ENCODE measurements around the gene EYS. TPM values are rescaled to one million over a fixed set of nuclear protein-coding genes. Genes with fewer than 3 reads are reported as not detected.

The EYS gene
- total RNA-seq, 6 experiments from 2014 or later = 0.18 TPM; not detected in 5

- TF ChIP-seq, protein P1, sequence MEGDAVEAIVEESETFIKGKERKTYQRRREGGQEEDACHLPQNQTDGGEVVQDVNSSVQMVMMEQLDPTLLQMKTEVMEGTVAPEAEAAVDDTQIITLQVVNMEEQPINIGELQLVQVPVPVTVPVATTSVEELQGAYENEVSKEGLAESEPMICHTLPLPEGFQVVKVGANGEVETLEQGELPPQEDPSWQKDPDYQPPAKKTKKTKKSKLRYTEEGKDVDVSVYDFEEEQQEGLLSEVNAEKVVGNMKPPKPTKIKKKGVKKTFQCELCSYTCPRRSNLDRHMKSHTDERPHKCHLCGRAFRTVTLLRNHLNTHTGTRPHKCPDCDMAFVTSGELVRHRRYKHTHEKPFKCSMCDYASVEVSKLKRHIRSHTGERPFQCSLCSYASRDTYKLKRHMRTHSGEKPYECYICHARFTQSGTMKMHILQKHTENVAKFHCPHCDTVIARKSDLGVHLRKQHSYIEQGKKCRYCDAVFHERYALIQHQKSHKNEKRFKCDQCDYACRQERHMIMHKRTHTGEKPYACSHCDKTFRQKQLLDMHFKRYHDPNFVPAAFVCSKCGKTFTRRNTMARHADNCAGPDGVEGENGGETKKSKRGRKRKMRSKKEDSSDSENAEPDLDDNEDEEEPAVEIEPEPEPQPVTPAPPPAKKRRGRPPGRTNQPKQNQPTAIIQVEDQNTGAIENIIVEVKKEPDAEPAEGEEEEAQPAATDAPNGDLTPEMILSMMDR (IDR thresholded peaks at IDR 0.05) = no peak
- no peaks in the 10 kb centered on the region for H3K4me1 Mint-ChIP-seq (ENCODE audit: low read depth)
Observed at GRCh38 chr6:64904616-64905015, 802.4 kb downstream of the EYS start.

GRCh38 chr6:64902596-64902995 is 804.4 kb downstream of the EYS start:
- no peaks in the 10 kb centered on the region for H3K4me1 Mint-ChIP-seq (ENCODE audit: low read depth)
- H3K36me3 Mint-ChIP-seq (ENCODE audit: low read depth) = no peaks in the 10 kb centered on the region
- peaks cover 19% of the 10 kb centered on the region for H3K9me3 Mint-ChIP-seq
- DNase-seq = no peak
- no peaks in the 10 kb centered on the region; the same call in 1 of the 2 replicates for H3K27me3 Mint-ChIP-seq (ENCODE audit: insufficient read depth)
- TF ChIP-seq, protein P1 (IDR thresholded peaks at IDR 0.05) = no peak
- H3K27ac Mint-ChIP-seq = no peak overlapping the region
- no peak overlapping the region for H3K4me3 Mint-ChIP-seq

More at GRCh38 chr6:64904616-64905015, 802.4 kb downstream of the EYS start:
- H3K27me3 Mint-ChIP-seq (ENCODE audit: insufficient read depth) = no peaks in the 10 kb centered on the region
- no peak overlapping the region for H3K27ac Mint-ChIP-seq
- peaks cover 11% of the 10 kb centered on the region for H3K9me3 Mint-ChIP-seq
- H3K36me3 Mint-ChIP-seq (ENCODE audit: low read depth) = no peaks in the 10 kb centered on the region
- H3K4me3 Mint-ChIP-seq = no peak overlapping the region
- no peak for DNase-seq

- DNase-seq = no peak
- Mint-ChIP-seq H3K9me3 (peaks cover 20% of the 10 kb centered on the region), H3K27me3 (ENCODE audit: insufficient read depth) (no peaks in the 10 kb centered on the region; the same call in 1 of the 2 replicates), H3K4me3 (no peak overlapping the region), H3K4me1 (ENCODE audit: low read depth) (no peaks in the 10 kb centered on the region), H3K36me3 (ENCODE audit: low read depth) (no peaks in the 10 kb centered on the region), H3K27ac (no peak overlapping the region)
- TF ChIP-seq, protein P1 (IDR thresholded peaks at IDR 0.05) = no peak
Observed at GRCh38 chr6:64896939-64897338, 810.1 kb downstream of the EYS start.

GRCh38 chr6:64895945-64896344 is 811.1 kb downstream of the EYS start:
- peaks cover 24% of the 10 kb centered on the region for H3K9me3 Mint-ChIP-seq
- H3K4me3 Mint-ChIP-seq = no peak overlapping the region

DNA sequence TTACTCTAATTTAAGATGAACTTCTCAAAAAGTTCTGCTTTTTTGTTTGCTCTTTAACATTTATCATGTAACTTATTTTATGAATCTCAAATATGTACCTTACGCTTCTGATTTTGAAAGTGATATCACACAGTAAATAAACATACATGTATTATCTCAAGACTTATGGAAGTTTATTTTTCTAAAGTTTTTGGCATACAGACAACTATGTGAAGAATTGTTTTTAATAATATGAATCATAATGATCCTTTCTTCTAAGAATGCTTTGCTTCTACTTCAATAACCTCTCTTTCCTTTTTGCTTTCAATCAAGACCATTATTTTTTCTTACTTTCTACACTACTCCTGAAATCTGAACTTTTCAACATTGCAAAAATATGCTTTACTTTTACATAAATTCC is 816.4 kb downstream of the EYS start:
- no peak overlapping the region for H3K27ac Mint-ChIP-seq
- TF ChIP-seq, protein P1 (IDR thresholded peaks at IDR 0.05) = no peak
- no peaks in the 10 kb centered on the region for H3K27me3 Mint-ChIP-seq (ENCODE audit: insufficient read depth)
- H3K4me1 Mint-ChIP-seq (ENCODE audit: low read depth) = no peaks in the 10 kb centered on the region
- DNase-seq = no peak
- no peak overlapping the region for H3K4me3 Mint-ChIP-seq
- H3K36me3 Mint-ChIP-seq (ENCODE audit: low read depth) = no peaks in the 10 kb centered on the region
- peaks cover 29% of the 10 kb centered on the region for H3K9me3 Mint-ChIP-seq

More at GRCh38 chr6:64895945-64896344, 811.1 kb downstream of the EYS start:
- Mint-ChIP-seq H3K36me3 (ENCODE audit: low read depth) (no peaks in the 10 kb centered on the region), H3K27ac (no peak overlapping the region), H3K4me1 (ENCODE audit: low read depth) (no peaks in the 10 kb centered on the region), H3K27me3 (ENCODE audit: insufficient read depth) (no peaks in the 10 kb centered on the region; the same call in 1 of the 2 replicates)
- TF ChIP-seq, protein P1 (IDR thresholded peaks at IDR 0.05) = no peak
- DNase-seq = no peak

DNA sequence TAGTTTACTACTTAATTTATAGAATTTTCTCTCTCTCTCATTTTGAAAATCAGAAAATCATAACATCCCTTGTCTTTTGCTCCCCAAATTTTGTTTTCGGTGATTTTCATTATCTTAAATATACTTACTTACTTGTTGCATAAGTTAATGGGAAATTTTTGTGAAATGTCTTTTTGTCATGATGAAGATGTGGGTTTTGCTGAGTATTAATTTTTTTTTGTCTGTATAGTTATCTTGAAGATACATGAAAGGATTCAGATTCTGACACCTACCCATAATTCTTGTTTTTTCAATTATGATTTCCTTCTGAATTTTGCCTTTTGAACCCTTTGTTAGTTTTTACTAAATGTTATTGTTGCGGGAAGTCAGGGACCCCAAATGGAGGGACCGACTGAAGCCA is 817.9 kb downstream of the EYS start:
- Mint-ChIP-seq H3K27ac (no peak overlapping the region), H3K36me3 (ENCODE audit: low read depth) (no peaks in the 10 kb centered on the region), H3K4me1 (ENCODE audit: low read depth) (no peaks in the 10 kb centered on the region), H3K27me3 (ENCODE audit: insufficient read depth) (no peaks in the 10 kb centered on the region), H3K9me3 (peaks cover 33% of the 10 kb centered on the region), H3K4me3 (no peak overlapping the region)
- TF ChIP-seq, protein P1 (IDR thresholded peaks at IDR 0.05) = no peak
- no peak for DNase-seq

Data from HFFc6 (cell line).